ENCODE data around the gene RTTN.

RTTN gene

DNA sequence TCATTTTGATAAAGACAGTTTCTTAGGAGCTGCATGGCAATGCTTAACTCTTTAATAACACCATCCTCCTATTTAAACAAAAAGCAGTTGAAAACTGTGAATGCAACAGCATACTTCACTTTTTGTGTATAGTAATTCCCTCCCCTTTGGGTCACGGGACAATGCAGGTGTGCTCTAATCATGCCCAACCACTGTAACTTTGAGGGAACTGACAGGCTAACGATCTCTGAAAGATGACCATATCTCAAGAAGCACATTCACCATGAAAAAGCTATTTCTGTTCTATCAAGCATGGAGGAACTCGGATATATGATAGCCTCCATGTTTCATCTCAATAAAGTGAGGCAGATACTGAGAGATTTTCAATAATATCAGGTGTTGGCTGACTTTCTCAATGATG is 176.8 kb downstream of the RTTN start:
- no peak for DNase-seq (ENCODE audit: low read depth)

DNA sequence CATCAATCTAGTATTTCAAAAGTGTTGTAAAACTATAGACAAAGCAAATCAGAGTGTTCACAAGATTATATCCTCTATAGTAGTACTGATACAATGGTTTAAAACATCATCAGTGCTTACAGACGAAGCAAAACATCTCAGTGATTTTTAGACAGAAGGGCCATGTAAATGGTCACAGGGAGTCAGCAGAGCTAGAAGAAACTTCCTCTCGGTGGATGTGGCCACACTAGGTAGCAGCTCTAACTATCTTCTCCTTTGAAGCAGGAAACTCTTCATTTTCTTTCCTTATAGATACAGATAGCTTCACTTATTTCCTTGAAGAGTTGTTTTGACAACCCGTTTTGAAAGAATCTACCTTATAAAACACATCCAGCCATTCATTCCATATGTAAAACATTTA is 177.4 kb downstream of the RTTN start:
- no peak for DNase-seq (ENCODE audit: low read depth)

DNA sequence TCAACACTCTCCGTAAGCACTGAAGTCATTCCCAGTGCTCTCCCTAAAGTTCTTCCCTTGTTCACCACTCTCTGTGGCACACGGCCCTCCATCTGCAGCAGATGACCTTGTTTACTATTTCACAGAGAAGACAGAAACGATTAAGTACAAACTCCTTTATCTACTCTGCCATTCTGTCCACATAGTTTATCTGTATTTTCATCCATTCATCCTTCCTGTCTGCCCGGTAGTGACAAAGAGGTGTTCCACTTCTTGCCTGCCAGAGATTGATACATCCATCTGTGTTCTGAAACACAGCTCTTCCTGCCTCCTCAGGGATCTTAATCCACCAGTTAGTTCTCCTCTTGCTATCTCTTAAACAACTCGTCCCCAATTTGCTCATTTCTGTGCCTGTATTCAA is 179.9 kb downstream of the RTTN start:
- no peak for DNase-seq (ENCODE audit: low read depth)

DNA sequence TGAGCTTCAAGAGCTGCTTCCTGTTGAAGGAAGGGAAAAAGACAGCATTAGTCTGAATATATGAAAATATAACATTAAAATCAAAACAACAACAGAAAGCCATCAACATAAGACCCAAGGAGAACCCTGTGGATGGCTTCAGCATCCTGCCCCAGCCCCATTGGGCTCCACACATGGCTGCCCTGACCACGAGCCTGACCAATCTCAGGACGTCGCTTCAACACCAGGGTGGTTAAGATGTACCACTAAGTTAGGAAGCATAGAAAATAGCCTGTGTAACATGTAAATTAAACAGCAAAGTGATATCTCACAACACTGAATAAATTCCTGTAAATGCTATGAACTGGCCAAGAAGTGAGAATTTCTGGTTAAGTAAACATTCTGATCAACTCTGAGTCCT is 180.7 kb downstream of the RTTN start:
- no peak for DNase-seq (ENCODE audit: low read depth)

DNA sequence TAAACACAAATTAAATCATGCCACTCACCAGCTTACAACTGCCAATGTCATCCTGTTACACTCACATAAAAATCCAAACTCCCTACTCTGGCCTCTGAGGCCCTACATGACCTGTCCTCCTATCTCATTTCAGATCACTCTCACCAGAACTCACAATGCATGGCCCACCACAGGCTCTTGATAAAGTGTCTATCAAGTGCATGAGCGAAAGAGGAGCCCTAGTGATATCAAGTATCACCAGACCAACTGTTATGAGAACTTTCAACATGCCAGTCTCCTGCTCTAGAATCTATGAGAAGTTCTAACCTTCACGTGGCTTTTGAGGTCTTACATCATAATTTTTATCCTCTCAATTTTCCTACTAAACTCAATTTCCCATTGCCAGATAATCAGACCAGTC is 181.4 kb downstream of the RTTN start:
- DNase-seq (ENCODE audit: low read depth), result no peak

DNA sequence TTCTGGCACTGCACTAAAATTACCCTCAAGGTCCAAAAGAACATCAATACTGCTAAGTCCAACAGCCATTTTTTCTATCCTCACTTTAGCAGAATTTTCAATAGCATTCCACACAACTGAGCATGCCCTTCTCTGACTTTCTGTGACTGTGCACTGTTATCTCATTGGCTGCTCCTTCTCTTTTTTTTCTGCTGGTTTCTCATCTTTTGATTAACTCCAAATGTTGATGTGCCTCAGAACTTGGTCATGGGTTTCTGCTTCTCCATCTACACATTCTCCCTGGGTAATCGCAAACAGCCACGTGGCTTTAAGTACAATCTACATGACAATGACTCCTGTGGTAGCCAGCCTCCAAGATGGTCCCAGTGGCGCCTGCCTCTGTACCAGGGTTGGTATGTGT is 182.9 kb downstream of the RTTN start:
- DNase-seq (ENCODE audit: low read depth), result no peak

DNA sequence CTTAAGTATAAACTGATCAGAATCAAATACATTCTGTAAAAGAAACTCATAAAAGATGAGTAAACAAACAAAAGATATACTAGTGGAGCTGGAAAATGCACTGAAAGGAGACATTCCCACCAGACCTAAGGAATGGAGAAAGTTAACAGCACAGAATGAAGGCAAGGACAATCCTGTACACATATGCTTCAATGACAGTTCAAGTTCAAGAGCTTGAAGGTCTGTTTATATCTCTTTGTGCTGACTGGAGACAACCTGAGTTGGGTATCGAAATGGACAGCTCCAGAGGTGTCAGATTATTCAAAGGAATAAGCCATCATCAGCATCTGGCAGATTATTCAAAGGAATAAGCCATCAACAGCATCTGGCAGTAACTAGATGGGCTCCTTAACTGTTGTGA is 184.0 kb downstream of the RTTN start:
- DNase-seq (ENCODE audit: low read depth), result no peak

DNA sequence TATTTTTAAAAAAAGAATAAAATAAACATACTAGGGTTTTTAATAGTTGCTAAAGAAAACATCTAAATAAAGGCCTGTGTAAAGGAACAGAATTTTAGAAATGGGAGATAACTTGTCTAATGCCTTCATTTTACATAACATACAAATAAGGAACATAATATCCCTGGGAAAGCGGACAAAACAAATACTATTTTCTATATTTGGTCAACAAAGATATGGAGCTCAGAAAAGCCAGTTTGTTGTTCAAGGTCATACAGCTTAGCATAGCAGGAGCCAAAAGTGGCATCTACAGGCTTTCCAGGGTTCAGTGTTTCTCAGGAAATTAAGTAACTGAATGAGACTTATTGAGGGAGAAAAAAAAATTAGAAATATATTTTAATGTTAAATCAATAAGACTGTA is 184.4 kb downstream of the RTTN start:
- DNase-seq (ENCODE audit: low read depth), result no peak

DNA sequence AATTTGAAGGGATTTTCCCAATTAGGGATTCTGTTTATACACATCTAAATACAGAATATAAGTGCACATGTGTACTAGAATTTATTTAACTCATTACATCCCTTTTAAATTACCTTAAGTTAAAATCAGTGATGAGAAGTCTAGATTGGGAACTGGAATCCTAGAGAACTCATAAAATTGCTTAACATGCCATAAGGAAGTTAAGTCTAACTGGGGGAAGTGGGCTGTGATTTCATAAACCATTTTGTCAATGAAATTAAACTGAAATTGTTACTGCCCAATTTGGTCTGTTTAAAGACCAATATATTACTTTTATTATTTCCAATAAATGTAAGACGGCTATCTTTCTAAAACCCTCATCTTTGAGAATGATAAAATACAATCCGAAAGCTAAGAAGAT is 185.5 kb downstream of the RTTN start:
- DNase-seq (ENCODE audit: low read depth), result no peak

DNA sequence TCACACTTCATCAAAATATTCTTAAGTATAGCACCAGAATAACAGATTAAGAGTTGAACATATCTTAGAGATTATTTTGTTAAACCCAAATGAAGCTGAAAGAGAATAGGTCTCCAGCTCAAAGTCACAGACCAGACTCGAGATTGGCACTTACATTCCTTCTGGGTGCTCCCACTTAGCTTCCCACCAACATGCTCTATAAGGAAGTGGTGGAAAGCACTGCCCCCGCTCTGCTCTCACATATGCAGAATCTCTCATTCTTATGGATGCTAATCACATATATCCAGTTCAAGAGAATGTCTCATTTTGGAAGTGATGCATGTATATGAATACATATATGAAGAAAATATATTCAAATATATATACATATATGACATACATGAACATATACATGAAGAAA is 186.4 kb downstream of the RTTN start:
- DNase-seq (ENCODE audit: low read depth), result no peak

DNA sequence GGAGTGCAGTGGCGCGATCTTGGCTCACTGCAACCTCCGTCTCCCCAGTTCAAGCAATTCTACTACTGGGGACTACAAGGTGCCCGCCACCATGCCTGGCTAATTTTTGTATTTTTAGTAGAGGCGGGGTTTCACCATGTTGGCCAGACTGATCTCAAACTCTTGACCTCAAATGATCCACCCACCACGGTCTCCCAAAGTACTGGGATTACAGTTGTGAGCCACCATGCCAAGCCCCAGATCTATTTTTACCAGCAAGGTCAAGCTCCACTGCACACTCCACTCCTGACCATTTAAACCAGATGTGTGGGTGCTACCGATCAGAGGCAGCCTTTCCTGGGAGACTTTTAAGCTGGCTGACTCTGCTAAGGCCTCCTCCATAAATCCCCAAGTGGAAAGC is 190.4 kb downstream of the RTTN start:
- DNase-seq (ENCODE audit: low read depth), result no peak

DNA sequence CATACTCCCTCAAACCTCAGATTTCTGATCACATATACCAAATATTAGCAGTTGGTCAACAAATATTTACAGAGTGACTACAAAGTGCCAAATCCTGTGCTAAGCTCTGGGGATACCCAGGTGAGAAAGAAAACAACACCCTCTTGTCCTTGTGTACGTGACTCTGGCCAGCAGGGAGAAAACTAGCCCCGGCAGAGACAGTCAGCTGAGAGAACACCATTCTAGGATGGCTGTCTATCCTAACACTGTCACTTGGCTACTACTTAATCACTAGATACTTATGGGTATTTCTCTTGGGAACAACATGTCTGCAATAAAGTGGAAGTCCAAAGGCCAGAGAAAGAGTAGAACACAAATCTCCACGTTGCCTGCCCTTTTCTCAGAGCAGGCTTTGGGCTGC is 199.9 kb downstream of the RTTN start:
- no peak for DNase-seq (ENCODE audit: low read depth)

DNA sequence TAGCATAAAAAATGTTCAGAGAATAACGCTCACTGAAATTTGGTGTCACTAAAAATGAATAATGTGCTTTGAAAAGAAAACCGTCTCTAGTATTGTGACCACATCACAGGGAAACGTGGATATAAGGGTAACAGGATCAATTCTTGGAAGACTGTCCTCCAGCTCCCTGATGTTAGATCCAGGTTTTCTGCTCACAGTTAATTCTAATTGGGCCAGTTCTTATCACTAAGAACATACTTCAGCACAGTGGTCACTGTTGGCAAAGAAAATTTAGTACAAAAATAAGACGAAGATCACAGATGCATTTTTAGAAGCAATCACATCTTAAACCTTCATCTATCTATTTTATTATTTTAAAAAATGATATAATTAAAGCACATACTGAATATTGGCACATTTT is 200.8 kb downstream of the RTTN start:
- no peak for DNase-seq (ENCODE audit: low read depth)

DNA sequence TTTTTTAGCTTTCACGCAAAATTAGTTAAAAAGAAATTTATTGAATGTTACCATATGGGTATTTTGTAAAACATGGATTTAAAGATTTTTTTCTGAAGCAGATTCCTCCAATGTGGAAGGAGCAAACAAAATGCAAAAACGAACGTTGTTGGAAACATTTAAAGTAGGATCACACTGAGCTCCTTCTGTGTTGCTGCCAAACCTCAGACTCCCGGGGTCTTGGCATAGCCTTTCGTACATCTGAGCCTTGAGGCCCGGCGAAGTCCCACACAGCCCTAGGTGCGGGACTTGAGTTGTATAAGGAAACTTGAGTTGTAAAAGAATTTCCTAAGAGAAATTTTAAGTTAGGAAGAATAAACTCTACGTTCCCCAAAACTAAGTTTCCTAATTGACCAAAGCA is 205.8 kb downstream of the RTTN start:
- no peak for DNase-seq (ENCODE audit: low read depth)

DNA sequence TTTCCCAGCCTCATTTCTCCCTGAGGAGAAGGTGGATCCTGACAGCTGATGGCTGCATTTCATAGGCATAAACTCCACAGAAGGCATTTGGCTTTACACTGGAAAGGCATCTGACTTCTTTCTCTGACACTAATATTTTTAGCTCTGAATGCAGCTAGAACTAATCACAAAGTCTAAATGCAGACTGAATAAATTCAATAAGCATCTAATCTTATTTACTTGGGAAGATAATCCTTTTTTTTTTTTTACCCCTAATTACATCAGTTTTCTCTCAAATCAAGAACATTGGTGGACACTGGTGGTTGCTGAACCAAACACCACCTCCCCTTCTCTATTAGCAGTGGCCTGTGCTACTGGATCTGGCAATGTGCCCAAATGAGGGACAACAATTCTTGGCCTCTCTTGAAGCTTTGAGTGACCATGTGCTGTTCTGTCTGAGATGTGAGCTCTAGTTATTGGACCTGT is 206.9 kb downstream of the RTTN start:
- no peak for DNase-seq (ENCODE audit: low read depth)

DNA sequence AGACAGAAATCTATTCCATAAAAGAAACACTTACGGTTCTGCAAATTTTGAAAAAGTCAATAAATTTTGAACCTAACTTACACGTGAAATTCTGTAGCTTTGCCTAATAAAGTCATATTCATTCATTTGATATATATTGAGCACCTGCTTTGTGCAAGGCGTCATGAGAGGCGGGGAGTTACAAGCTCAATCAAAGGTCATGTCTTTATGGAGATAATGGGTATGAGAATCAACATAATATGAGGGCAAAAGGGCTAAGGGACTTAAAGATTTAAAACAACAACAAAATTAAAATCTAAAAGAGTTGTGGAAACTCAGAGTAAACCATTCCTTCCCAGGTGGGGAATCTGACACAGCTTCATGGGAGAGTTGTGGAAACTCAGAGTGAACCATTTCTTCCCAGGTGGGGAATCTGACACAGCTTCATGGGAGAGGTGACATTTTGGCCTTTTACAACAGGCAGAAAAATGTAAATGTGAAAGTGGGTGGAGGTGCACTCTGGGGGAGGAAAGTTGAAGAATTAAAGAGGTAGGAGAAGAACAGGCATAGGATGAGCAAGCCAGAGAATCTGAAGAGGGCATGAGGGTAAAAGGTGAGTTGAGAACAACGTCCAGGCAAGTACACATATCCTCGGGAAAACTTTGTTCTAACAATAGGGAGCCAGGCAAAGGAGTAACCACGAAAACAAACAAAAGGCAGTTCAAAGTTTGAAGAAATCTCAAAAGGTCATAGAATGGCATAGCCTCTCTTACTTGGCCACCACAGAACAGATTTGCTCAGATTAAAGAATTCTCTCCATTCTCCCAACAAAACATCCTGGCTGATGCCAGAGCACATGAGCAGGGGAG is 208.3 kb downstream of the RTTN start:
- DNase-seq (ENCODE audit: low read depth), result no peak

DNA sequence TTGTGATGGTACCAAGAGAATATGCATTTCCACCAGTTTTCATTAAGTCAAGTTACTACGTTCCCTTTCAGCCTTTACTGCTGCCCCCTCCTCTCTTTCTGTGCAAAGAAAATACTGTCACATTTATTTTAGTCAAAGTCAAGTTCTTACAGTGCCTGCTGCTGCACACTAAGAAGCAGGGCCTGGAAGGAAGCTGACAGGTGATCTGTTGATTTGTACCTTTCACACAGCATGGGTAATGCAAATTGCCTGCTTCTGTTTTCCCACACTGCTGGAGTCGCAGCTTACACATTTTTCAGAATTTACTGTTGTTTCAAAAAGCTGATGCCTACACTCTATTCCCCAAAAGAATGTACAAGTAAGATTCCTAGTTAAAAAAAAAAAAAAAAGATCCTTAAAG is 209.1 kb downstream of the RTTN start:
- DNase-seq (ENCODE audit: low read depth), result no peak

DNA sequence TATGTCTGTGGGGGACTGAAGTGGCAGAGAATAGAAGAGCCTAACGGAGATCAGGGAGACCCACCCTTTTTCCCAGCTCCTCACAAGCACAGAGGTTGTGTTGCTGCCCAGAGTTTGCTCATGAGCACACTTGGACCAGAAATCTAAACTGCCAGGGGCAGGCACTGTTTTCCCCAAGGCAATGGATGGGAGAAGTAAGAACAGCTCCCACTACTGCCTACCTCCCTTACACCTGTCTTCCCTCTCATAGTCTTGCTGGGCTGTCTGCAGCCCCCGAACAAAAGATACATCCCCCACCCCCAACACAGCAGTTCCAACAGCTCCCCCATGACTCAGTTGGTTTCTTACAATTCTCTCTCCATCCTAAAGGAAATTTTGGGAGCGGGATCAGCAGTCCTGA is 209.7 kb downstream of the RTTN start:
- DNase-seq (ENCODE audit: low read depth), result no peak

DNA sequence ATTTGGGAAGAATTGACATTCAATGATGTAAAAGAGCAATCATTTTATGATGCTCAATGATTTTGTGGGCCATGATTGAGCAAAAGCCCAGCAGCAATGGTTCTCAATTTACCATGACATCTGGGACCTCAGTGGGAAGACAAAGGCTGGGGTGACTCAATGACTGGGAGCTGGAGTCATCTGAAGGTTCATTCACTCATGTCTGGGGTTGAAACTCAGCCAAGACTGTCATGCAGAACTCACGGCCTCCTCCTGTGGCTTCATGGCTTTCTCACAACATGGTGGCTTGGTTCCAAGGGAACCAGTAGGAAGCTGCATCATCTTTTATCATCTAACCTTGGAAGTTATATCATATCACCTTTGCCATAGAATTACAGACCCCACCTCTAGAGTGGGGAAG is 212.7 kb downstream of the RTTN start:
- no peak for DNase-seq (ENCODE audit: low read depth)

DNA sequence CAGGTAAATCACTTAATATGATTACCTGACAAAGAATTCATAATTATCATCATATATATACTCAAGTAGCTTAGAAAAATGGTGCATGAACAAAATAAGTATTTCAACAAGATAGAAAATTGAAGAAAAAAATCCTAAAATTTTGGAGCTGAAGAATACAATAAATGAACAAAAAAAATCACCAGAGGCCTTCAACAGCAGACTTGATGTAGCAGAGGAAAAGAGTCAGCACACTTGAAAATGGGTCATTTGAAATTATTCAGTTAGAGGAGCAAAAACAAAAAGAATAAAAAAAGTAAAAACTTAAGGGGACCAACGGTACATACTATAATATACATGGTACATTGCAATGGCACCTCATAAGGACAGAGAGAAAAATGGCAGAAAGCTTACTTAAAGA is 217.6 kb downstream of the RTTN start:
- no peak for DNase-seq (ENCODE audit: low read depth)

DNA sequence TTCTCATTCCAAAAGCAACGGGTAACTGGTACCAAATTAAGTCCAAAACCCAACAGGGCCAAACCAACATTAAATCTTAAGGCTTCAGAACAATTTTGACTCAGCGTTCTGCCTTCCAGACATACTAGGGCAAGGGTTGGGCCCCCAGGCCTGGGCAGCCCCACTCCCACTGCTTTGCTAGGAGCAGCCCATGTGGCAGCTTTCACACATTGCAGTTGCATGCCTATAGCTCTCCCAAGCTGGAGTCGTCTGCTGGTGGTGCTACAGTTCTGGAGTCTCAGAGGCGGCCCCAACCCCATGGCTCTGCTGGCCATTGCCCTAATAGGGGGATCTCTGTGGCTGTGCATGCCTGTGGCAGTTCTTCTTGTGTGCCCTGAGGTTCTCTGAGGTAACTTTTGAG is 220.2 kb downstream of the RTTN start:
- no peak for DNase-seq (ENCODE audit: low read depth)

DNA sequence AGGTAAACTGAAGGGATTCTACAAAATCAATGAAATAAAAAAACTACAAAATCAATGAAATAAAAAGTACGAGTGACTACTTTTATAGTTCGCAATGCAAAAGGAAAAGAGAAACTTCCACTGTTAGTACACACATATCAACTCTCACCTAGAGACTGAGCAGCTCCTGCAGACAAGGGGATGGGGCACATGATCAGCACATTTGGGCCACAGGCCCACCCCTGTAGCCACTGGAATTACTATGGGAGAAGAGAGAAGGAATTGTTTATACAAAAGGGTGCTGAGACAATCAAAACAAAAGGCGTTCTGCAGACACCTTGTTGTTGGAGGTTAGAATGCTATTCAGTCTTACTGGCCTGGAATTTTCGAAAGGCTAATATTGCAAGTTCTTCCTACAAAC is 223.1 kb downstream of the RTTN start:
- no peak for DNase-seq (ENCODE audit: low read depth)

DNA sequence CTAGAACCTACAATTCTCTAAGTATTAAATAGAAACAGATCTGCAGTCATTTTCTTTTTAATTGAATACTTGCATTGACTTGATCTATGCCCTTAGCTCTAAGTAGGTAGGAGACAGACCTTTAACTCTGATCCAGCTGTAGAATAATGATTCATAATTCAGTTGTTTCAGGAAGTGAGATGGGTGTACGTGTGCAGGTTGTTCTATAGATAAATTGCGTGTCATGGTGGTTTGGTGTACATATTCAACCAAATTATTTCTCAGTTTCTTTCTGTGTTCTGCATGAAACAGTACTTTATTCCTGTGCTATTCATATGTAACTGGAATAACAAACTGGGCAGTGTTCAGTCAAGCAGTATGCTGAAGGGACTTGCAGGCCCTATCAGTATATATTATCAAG is 223.5 kb downstream of the RTTN start:
- DNase-seq (ENCODE audit: low read depth), result no peak

All from stimulated activated CD4-positive, alpha-beta T cell treated with anti-CD3 and anti-CD28 coated beads, Interleukin-2, amount 100 ng/mL, for 4 hours (primary cell).